GM10248 (cell line): ENCODE data around the gene DCTD.

ENCODE experiments used
- CTCF ChIA-PET: fragments of 300-600 bp; sonication (Branson Sonifier 250); formaldehyde crosslinking; extraction: SDS; loops from one replicate; lab custom pipeline; 2021; ENCODE audit warnings: antibody characterized with exemption; lab: Yijun Ruan, JAX
- POLR2A ChIA-PET: fragments of 350-650 bp; sonication (Branson Sonifier 250); formaldehyde crosslinking; extraction: SDS; loops from one replicate; lab custom pipeline; 2020; ENCODE audit warnings: antibody characterized with exemption; lab: Yijun Ruan, JAX
- DNase-seq: peaks from one replicate; pipeline ENCODE4 v3.0.0; 2012; ENCODE audit errors: extremely low spot score
- CTCF ChIP-seq: IDR thresholded peaks from 2 replicates; pipeline ENCODE4 v1.5.1; 2012; ENCODE audit warnings: mild to moderate bottlenecking, low read depth; ENCODE audit errors: extremely low read depth, missing control alignments, control extremely low read depth

Gene DCTD

GRCh38 chr4:182938205-182938645, 21.0 kb upstream of the DCTD start:
- ChIA-PET POLR2A (no interaction called here), CTCF (interaction anchor here (0.6 to 5.9 kb wide), 44 partner anchors 8 to 1448 kb away, joined by 3 to 196 read pairs (median 4); no protein-coding TSS in a partner anchor)
- peak; percentile 77 for DNase-seq
- peak; percentile 96 for TF ChIP-seq CTCF

- ChIA-PET CTCF (interaction anchor here (0.8 to 5.9 kb wide), 22 partner anchors 11 to 338 kb away, joined by 3 to 196 read pairs (median 5); no protein-coding TSS in a partner anchor), POLR2A (no interaction called here)
- DNase-seq, result no peak
- no peak for TF ChIP-seq CTCF
Measured at GRCh38 chr4:182937268-182938204, 20.4 kb upstream of the DCTD start.

- ChIA-PET CTCF (interaction anchor here (0.7 to 1.7 kb wide), 3 partner anchors 8 to 329 kb away, joined by 3 to 11 read pairs (median 7); no protein-coding TSS in a partner anchor), POLR2A (no interaction called here)
- no peak for TF ChIP-seq CTCF
- DNase-seq, result no peak
Measured at GRCh38 chr4:182932651-182933050, 15.5 kb upstream of the DCTD start.

- CTCF ChIA-PET, result interaction anchor here (1.2 to 2.9 kb wide), 3 partner anchors 10 to 330 kb away, joined by 3 to 8 read pairs (median 5); no protein-coding TSS in a partner anchor
- POLR2A ChIA-PET, result no interaction called here
- DNase-seq, result no peak
- no peak for TF ChIP-seq CTCF
Measured at GRCh38 chr4:182931691-182932345, 14.6 kb upstream of the DCTD start.

GRCh38 chr4:182930889-182931288, 13.7 kb upstream of the DCTD start:
- POLR2A ChIA-PET, result no interaction called here
- CTCF ChIA-PET, result interaction anchor here (0.7 to 2.9 kb wide), 4 partner anchors 8 to 331 kb away, joined by 3 to 8 read pairs (median 4); no protein-coding TSS in a partner anchor
- no peak for TF ChIP-seq CTCF
- DNase-seq, result no peak

- ChIA-PET POLR2A (no interaction called here), CTCF (interaction anchor here (1.9 to 9.5 kb wide), 3 partner anchors 9 to 333 kb away, joined by 8 to 82 read pairs (median 11); no protein-coding TSS in a partner anchor)
- no peak for TF ChIP-seq CTCF
- DNase-seq, result no peak
Measured at GRCh38 chr4:182929296-182929695, 12.1 kb upstream of the DCTD start.
